COLO668 (cell line): ENCODE results near the gene VAPA.
A peak's percentile ranks its signal among the peaks of the same experiment; 100 is the strongest.

ENCODE experiments used
- DNase-seq: peaks from one replicate; lab custom pipeline; 2025; ENCODE audit not compliant: unreplicated experiment; lab: John Stamatoyannopoulos, UW

VAPA gene

DNA sequence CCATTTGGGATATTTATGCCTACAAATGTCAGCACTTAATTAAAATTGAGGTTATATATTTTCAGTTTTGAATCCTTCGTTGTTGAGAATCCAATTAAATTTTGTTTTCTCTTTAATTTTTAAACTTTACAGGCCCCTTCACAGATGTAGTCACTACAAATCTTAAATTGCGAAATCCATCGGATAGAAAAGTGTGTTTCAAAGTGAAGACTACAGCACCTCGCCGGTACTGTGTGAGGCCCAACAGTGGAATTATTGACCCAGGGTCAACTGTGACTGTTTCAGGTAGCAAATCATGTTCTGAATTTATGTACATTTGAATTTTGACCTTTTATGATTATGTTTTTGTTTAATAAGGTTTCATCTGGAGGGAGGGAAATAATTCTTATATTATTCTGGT lies 17.9 kb downstream of the VAPA start:
- DNase-seq = no peak

DNA sequence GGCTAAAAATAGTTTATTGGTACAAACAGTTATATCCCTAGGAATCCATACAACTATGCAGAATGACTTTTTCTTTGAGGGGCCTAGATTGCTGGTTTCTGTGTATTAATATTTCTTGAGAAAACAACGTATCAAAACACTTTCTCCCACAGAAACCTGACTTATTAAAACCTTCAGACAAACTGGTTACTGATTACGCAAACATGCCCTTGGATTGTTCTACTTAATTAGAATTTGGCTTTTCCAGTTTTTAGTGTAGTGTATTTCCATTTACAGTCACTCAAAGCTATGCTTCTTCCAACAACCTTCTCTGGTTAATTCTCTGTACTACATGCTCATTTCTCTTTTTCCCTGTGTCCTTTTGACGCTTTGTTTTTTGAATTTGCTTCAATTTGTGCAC lies 20.0 kb downstream of the VAPA start:
- DNase-seq = no peak

GRCh38 chr18:9934274-9934673 lies 20.5 kb downstream of the VAPA start:
- DNase-seq = no peak

- DNase-seq = no peak
Measured at GRCh38 chr18:9941103-9941502, 27.3 kb downstream of the VAPA start.

DNA sequence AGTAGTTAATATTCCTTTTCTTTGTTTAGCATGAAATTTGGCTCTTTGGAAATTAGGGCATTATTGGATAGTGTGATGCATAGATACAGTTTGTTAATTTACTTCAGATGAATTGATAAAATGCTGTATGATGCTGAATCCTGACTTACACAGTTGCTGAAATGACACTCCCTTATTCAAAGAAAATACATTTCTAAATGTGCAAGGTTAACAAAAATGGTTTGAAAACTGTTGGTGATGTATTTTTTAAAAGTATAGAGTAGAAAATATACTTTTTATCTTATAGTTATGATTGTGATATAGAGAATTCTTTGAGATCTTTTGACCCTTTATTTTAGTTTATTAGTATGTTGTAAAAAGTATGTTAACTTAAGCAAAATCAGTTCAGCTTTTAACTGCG lies 27.8 kb downstream of the VAPA start:
- no peak for DNase-seq

GRCh38 chr18:9943311-9943710 lies 29.5 kb downstream of the VAPA start:
- no peak for DNase-seq

DNA sequence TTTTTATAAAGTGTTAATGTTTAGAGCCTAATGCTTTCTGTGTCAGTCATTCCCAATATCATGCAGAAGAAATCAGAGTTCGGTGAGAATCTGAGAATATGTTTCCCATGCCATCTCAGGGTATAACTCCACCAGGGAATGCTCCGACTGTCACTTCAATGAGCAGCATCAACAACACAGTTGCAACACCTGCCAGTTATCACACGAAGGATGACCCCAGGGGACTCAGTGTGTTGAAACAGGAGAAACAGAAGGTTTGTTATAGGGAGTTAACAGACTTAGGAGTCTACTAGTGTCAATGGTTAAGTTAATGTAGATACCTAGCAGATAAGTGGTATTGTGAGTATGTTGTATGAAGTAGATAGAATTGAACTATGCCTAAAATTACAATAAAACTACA lies 31.0 kb downstream of the VAPA start:
- DNase-seq = no peak

GRCh38 chr18:9946831-9947230 lies 33.0 kb downstream of the VAPA start:
- no peak for DNase-seq

GRCh38 chr18:9947248-9947647 lies 33.4 kb downstream of the VAPA start:
- DNase-seq = no peak

- no peak for DNase-seq
Measured at GRCh38 chr18:9949315-9949714, 35.5 kb downstream of the VAPA start.

DNA sequence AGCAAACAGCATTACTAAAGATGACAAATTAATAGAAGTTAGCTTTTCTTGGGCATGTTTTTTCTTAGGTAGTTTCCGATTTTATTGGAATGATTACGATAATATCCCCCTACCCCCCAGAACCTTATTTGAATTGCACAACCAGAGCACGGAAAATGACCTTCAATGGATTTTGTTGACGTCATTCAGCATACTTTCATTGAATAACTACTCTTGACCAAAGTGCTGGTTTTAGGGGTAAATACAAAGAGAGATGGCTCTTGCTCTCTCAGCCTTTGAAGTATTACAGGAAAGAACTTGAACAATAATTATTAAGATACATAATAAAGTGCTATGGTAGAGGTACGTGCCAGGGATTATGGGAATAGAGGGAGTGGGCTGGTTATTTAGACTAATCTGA lies 36.0 kb downstream of the VAPA start:
- DNase-seq = no peak

GRCh38 chr18:9950289-9951016 lies 36.6 kb downstream of the VAPA start:
- DNase-seq = no peak

GRCh38 chr18:9951022-9951859 lies 37.4 kb downstream of the VAPA start:
- peak; percentile 20 for DNase-seq

- no peak for DNase-seq
Measured at GRCh38 chr18:9952633-9953416, 39.0 kb downstream of the VAPA start.

DNA sequence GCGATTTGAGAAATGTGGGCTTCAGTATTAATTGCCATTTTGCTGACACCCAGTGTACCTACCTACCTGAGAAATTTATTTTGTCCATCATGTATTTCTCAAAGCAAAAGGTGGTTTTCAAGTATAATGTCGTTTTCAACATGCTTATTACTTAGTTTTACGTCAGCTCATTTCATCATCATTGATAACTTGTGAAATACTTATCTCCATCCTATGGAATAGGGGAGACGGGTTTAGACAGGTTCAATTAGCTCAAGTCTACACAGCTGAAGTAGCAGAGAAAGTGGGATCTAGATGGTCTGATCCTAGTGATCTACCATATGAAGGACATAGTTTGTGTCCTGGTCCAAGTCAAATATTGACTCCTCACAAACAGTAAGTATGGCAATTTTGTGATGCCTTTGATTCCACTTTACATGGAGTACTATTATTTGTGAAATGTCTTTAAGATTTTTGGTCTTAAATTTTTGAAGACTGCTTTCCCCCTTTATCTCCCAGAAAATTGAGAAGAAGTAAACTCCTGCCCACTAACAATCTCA lies 45.1 kb downstream of the VAPA start:
- no peak for DNase-seq

DNA sequence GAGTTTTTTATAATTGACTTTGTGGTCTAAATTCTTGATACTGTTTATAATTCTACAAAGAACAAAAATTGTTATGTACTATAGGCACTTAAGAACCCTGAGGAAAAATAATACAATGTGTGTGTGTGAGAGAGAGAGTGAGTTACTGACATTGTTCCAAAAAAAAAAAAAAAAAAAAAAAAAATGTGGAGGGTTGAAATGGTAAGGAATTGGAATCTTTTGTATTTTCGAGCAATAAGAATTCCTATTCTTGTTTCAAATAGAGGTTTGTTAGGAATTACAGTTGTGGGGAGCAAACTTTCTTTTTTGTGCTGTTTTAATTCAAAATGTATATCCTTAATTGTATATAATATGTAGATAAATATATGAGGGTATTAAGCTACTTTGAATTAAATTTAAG lies 45.7 kb downstream of the VAPA start:
- DNase-seq = no peak

DNA sequence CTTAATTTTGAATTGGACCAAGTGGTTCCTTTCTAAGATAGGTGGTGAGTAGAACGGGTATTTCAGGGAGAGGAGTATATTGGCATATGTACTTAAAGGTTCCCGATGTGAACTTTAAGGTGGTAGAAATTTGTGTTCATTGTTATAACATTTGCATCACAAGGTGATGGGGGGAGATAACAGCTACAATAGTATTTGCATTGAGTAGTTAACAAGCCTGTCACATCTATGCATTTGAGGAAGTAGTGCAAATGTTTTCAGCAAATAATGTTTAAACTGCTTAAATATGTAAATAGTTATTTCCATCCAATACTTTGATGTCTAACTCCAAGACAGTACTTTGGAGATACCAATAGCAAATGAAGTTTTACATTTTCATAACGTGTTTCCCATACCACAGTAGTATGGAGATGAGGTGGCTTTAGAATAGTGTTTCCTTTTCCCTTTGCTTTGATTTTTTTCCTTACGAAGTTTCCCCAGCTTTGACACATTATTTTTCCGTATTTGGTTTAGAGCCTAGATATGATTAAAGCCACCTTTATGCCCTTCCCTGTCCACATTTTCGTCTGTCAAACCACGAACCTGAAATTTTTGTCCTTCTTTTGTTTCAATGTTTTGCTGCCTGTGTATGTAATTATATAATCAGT lies 46.6 kb downstream of the VAPA start:
- DNase-seq = no peak

DNA sequence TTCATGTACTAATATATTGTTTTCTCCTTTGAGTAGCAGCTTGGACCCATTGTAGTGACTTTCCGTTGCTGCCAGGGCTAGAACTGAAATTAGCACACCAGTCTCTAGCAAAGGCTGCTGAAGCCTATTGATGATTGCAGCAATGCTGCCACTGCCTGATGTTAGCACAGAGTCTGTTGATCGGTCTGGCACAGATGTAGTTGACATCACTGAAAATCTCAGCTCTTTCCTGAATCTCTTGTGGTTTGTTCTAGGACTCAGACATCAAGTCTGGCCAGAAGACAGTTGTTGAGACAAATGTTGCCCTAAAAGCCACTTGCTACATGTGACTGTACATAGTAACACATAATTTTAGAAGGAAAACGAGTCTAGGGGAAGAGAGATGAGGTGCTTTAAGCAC lies 47.2 kb downstream of the VAPA start:
- DNase-seq = no peak

- no peak for DNase-seq
Measured at GRCh38 chr18:9965711-9966624, 52.2 kb downstream of the VAPA start.
